Astrocyte (in vitro differentiated cells and primary cell): Measurements from ENCODE around the gene AGPAT1. TPM values are rescaled to one million over a fixed set of nuclear protein-coding genes. Genes with fewer than 3 reads are reported as not detected.

Experiments used
- DNase-seq: peaks from one replicate; pipeline ENCODE4 v3.0.0-alpha.2; 2010; ENCODE audit warnings: low read depth
- FAIRE-seq: peaks from 2 replicates; lab custom pipeline; 2011; peaks lifted over from hg19 to GRCh38; lab: Jason Lieb, UNC
- H2AFZ ChIP-seq: 2 replicates; pipeline ENCODE4 v1.6.0; 2012; ENCODE audit warnings: low read depth, low read length, inconsistent platforms
- H3K27ac ChIP-seq: 2 replicates; pipeline ENCODE4 v1.5.1; 2011; ENCODE audit warnings: low read depth, low read length, inconsistent platforms
- H3K27me3 ChIP-seq: 2 replicates; pipeline ENCODE4 v1.6.0; 2011; ENCODE audit warnings: low read length, inconsistent platforms; ENCODE audit not compliant: insufficient read depth
- H3K36me3 ChIP-seq: 2 replicates; pipeline ENCODE4 v1.5.1; 2011; ENCODE audit warnings: low read length, inconsistent platforms; ENCODE audit not compliant: insufficient read depth
- H3K4me1 ChIP-seq: 2 replicates; pipeline ENCODE4 v1.5.1; 2011; ENCODE audit warnings: low read length, inconsistent platforms; ENCODE audit not compliant: insufficient read depth
- H3K4me2 ChIP-seq: 2 replicates; pipeline ENCODE4 v1.6.0; 2012; ENCODE audit warnings: low read length, inconsistent platforms
- H3K4me3 ChIP-seq: 2 replicates; pipeline ENCODE4 v1.5.1; 2011; ENCODE audit warnings: low read depth, mild to moderate bottlenecking, low read length, inconsistent platforms; ENCODE audit not compliant: insufficient read depth
- H3K79me2 ChIP-seq: 2 replicates; pipeline ENCODE4 v1.6.0; 2012; ENCODE audit warnings: mild to moderate bottlenecking, low read length, inconsistent platforms; ENCODE audit not compliant: insufficient read depth
- H3K9ac ChIP-seq: 2 replicates; pipeline ENCODE4 v1.6.0; 2012; ENCODE audit warnings: mild to moderate bottlenecking, low read length, inconsistent platforms
- H3K9me3 ChIP-seq: 2 replicates; pipeline ENCODE4 v1.5.1; 2012; ENCODE audit warnings: low read depth, mild to moderate bottlenecking, low read length, inconsistent platforms; ENCODE audit not compliant: insufficient read depth
- H4K20me1 ChIP-seq: 2 replicates; pipeline ENCODE4 v1.6.0; 2012; ENCODE audit warnings: low read length, inconsistent platforms; ENCODE audit not compliant: insufficient read depth
- H3K27ac Mint-ChIP-seq: one replicate; pipeline ENCODE4 v1.8.0; 2021; ENCODE audit warnings: mild to moderate bottlenecking, mixed read lengths; ENCODE audit not compliant: unreplicated experiment
- H3K27me3 Mint-ChIP-seq: one replicate; pipeline ENCODE4 v1.8.0; 2021; ENCODE audit warnings: low read depth, mixed read lengths; ENCODE audit not compliant: unreplicated experiment
- H3K36me3 Mint-ChIP-seq: one replicate; pipeline ENCODE4 v1.8.0; 2021; ENCODE audit warnings: low read depth, mixed read lengths; ENCODE audit not compliant: unreplicated experiment
- H3K4me1 Mint-ChIP-seq: one replicate; pipeline ENCODE4 v1.8.0; 2021; ENCODE audit warnings: low read depth, mixed read lengths; ENCODE audit not compliant: unreplicated experiment
- H3K4me3 Mint-ChIP-seq: one replicate; pipeline ENCODE4 v1.8.0; 2021; ENCODE audit warnings: mild to moderate bottlenecking, moderate library complexity, mixed read lengths; ENCODE audit not compliant: unreplicated experiment
- H3K9me3 Mint-ChIP-seq: one replicate; pipeline ENCODE4 v1.8.0; 2021; ENCODE audit warnings: mild to moderate bottlenecking, mixed read lengths; ENCODE audit not compliant: unreplicated experiment
- EZH2 ChIP-seq: IDR thresholded peaks from 2 replicates; pipeline ENCODE4 v1.6.1; 2012; ENCODE audit warnings: mild to moderate bottlenecking, low read length, inconsistent platforms; ENCODE audit not compliant: insufficient read depth
- total RNA-seq: library from RNA; stranded (reverse); gene quantifications from 2 replicates; pipeline ENCODE4 v1.2.1, GENCODE V29; 2021
- TF ChIP-seq, protein P1 (sequence below): IDR thresholded peaks from 2 replicates; pipeline ENCODE4 v1.5.1; 2011; ENCODE audit warnings: low read depth, mild to moderate bottlenecking, inconsistent platforms, low read length, moderate library complexity; ENCODE audit not compliant: insufficient read depth

The AGPAT1 gene
- total RNA-seq, 1 donor from 2014 or later: 94.8 TPM

- Mint-ChIP-seq H3K27me3 (no peaks in the 10 kb centered on the region), H3K36me3 (peaks cover 20% of the 10 kb centered on the region), H3K9me3 (no peaks in the 10 kb centered on the region), H3K4me3 (peak overlapping the region; percentile 58), H3K27ac (no peak overlapping the region), H3K4me1 (peaks cover 35% of the 10 kb centered on the region)
- FAIRE-seq: no peak
- no peaks in the 10 kb centered on the region for H3K27me3 ChIP-seq
- H3K4me3 ChIP-seq: no peak overlapping the region
- no peak overlapping the region for H3K9ac ChIP-seq
- peaks cover 40% of the 10 kb centered on the region for H3K79me2 ChIP-seq
- no peak overlapping the region for H2AFZ ChIP-seq
- no peak for TF ChIP-seq EZH2
- TF ChIP-seq, protein P1, sequence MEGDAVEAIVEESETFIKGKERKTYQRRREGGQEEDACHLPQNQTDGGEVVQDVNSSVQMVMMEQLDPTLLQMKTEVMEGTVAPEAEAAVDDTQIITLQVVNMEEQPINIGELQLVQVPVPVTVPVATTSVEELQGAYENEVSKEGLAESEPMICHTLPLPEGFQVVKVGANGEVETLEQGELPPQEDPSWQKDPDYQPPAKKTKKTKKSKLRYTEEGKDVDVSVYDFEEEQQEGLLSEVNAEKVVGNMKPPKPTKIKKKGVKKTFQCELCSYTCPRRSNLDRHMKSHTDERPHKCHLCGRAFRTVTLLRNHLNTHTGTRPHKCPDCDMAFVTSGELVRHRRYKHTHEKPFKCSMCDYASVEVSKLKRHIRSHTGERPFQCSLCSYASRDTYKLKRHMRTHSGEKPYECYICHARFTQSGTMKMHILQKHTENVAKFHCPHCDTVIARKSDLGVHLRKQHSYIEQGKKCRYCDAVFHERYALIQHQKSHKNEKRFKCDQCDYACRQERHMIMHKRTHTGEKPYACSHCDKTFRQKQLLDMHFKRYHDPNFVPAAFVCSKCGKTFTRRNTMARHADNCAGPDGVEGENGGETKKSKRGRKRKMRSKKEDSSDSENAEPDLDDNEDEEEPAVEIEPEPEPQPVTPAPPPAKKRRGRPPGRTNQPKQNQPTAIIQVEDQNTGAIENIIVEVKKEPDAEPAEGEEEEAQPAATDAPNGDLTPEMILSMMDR: no peak
- peaks cover 38% of the 10 kb centered on the region for H3K4me1 ChIP-seq
- H3K36me3 ChIP-seq: peaks cover 12% of the 10 kb centered on the region
- no peaks in the 10 kb centered on the region for H3K9me3 ChIP-seq
- H4K20me1 ChIP-seq: peaks cover 36% of the 10 kb centered on the region
- no peak overlapping the region for H3K27ac ChIP-seq
- DNase-seq: no peak
- no peak overlapping the region for H3K4me2 ChIP-seq
Measured at GRCh38 chr6:32173051-32173727, 2.7 kb downstream of the AGPAT1 start.

GRCh38 chr6:32171234-32171633, 4.7 kb downstream of the AGPAT1 start:
- peaks cover 40% of the 10 kb centered on the region for H3K79me2 ChIP-seq
- H3K36me3 ChIP-seq: peaks cover 12% of the 10 kb centered on the region
- DNase-seq (no peak), FAIRE-seq (no peak)
- H3K4me3 Mint-ChIP-seq: no peak overlapping the region
- no peaks in the 10 kb centered on the region for H3K9me3 Mint-ChIP-seq
- peaks cover 27% of the 10 kb centered on the region for H3K36me3 Mint-ChIP-seq
- no peaks in the 10 kb centered on the region for H3K27me3 Mint-ChIP-seq
- H3K27me3 ChIP-seq: no peaks in the 10 kb centered on the region
- H4K20me1 ChIP-seq: peaks cover 36% of the 10 kb centered on the region
- no peak overlapping the region for H3K27ac Mint-ChIP-seq
- no peaks in the 10 kb centered on the region for H3K9me3 ChIP-seq
- peaks cover 32% of the 10 kb centered on the region for H3K4me1 Mint-ChIP-seq
- no peak overlapping the region for H3K27ac ChIP-seq
- H3K4me1 ChIP-seq: peaks cover 26% of the 10 kb centered on the region
- H2AFZ ChIP-seq: no peak overlapping the region
- H3K4me2 ChIP-seq: no peak overlapping the region
- H3K9ac ChIP-seq: no peak overlapping the region
- TF ChIP-seq, protein P1: no peak
- TF ChIP-seq EZH2: no peak
- no peak overlapping the region for H3K4me3 ChIP-seq

- no peak for DNase-seq
- Histone ChIP-seq H3K4me2 (no peak overlapping the region), H2AFZ (no peak overlapping the region), H3K9ac (no peak overlapping the region), H3K79me2 (peaks cover 34% of the 10 kb centered on the region), H4K20me1 (peaks cover 36% of the 10 kb centered on the region), H3K27ac (no peak overlapping the region), H3K36me3 (peaks cover 12% of the 10 kb centered on the region), H3K27me3 (no peaks in the 10 kb centered on the region), H3K4me3 (no peak overlapping the region), H3K4me1 (peaks cover 23% of the 10 kb centered on the region), H3K9me3 (no peaks in the 10 kb centered on the region)
- Mint-ChIP-seq H3K4me1 (peaks cover 30% of the 10 kb centered on the region), H3K36me3 (peaks cover 30% of the 10 kb centered on the region), H3K9me3 (peaks cover 2% of the 10 kb centered on the region), H3K27ac (no peak overlapping the region), H3K4me3 (no peak overlapping the region), H3K27me3 (no peaks in the 10 kb centered on the region)
- TF ChIP-seq, protein P1: no peak
- TF ChIP-seq EZH2: no peak
- FAIRE-seq: no peak
Measured at GRCh38 chr6:32170294-32170693, 5.6 kb downstream of the AGPAT1 start.
